Neuron (in vitro differentiated cells): Measurements from ENCODE around the gene LLPH.

Experiments
- H2AFZ ChIP-seq: one replicate; pipeline ENCODE4 v1.6.1; 2013; ENCODE audit warnings: low read depth, mild to moderate bottlenecking, inconsistent platforms, low read length, moderate library complexity
- H3K27me3 ChIP-seq: one replicate; pipeline ENCODE4 v1.6.1; 2013; ENCODE audit warnings: low read length; ENCODE audit not compliant: insufficient read depth
- H3K36me3 ChIP-seq: one replicate; pipeline ENCODE4 v1.6.1; 2013; ENCODE audit warnings: low read length; ENCODE audit not compliant: insufficient read depth
- H3K4me1 ChIP-seq: one replicate; pipeline ENCODE4 v1.6.1; 2013; ENCODE audit warnings: low read length; ENCODE audit not compliant: insufficient read depth
- H3K4me3 ChIP-seq: 2 replicates; pipeline ENCODE4 v1.5.1; 2013; ENCODE audit warnings: mild to moderate bottlenecking, low read length, moderate library complexity
- H3K9me3 ChIP-seq: one replicate; pipeline ENCODE4 v1.6.1; 2013; ENCODE audit warnings: low read length

The LLPH gene

GRCh38 chr12:66131067-66131688 lies 628 bp upstream of the LLPH start:
- peak overlapping the region; percentile 85 for H3K4me3 ChIP-seq
- peak overlapping the region; percentile 91 for H2AFZ ChIP-seq
- H3K4me1 ChIP-seq: peaks cover 17% of the 10 kb centered on the region
- H3K9me3 ChIP-seq: no peaks in the 10 kb centered on the region
- H3K36me3 ChIP-seq: peaks cover 26% of the 10 kb centered on the region
- H3K27me3 ChIP-seq: no peaks in the 10 kb centered on the region

GRCh38 chr12:66129934-66130266 lies 650 bp downstream of the LLPH start:
- Histone ChIP-seq H3K4me1 (peaks cover 17% of the 10 kb centered on the region), H3K9me3 (no peaks in the 10 kb centered on the region), H3K27me3 (no peaks in the 10 kb centered on the region), H2AFZ (peak overlapping the region; percentile 91), H3K36me3 (peaks cover 34% of the 10 kb centered on the region), H3K4me3 (peak overlapping the region; percentile 85)

- Histone ChIP-seq H3K36me3 (peaks cover 46% of the 10 kb centered on the region), H3K27me3 (no peaks in the 10 kb centered on the region), H2AFZ (no peak overlapping the region), H3K4me1 (peaks cover 17% of the 10 kb centered on the region), H3K4me3 (no peak overlapping the region), H3K9me3 (no peaks in the 10 kb centered on the region)
Measured at GRCh38 chr12:66127650-66128049, 2.9 kb downstream of the LLPH start.

- H2AFZ ChIP-seq: no peak overlapping the region
- H3K27me3 ChIP-seq: no peaks in the 10 kb centered on the region
- H3K9me3 ChIP-seq: no peaks in the 10 kb centered on the region
- H3K4me3 ChIP-seq: no peak overlapping the region
- H3K4me1 ChIP-seq: no peaks in the 10 kb centered on the region
- H3K36me3 ChIP-seq: peaks cover 33% of the 10 kb centered on the region
Measured at GRCh38 chr12:66120477-66120876, 10.1 kb downstream of the LLPH start.

- H3K4me3 ChIP-seq: no peak overlapping the region
- no peaks in the 10 kb centered on the region for H3K9me3 ChIP-seq
- H3K27me3 ChIP-seq: no peaks in the 10 kb centered on the region
- peaks cover 27% of the 10 kb centered on the region for H3K36me3 ChIP-seq
- no peaks in the 10 kb centered on the region for H3K4me1 ChIP-seq
- no peak overlapping the region for H2AFZ ChIP-seq
Measured at GRCh38 chr12:66119870-66120241, 10.7 kb downstream of the LLPH start.

- no peak overlapping the region for H2AFZ ChIP-seq
- H3K4me1 ChIP-seq: no peaks in the 10 kb centered on the region
- H3K9me3 ChIP-seq: no peaks in the 10 kb centered on the region
- no peak overlapping the region for H3K4me3 ChIP-seq
- H3K36me3 ChIP-seq: peaks cover 22% of the 10 kb centered on the region
- H3K27me3 ChIP-seq: no peaks in the 10 kb centered on the region
Measured at GRCh38 chr12:66119229-66119869, 11.2 kb downstream of the LLPH start.

- H3K36me3 ChIP-seq: peaks cover 13% of the 10 kb centered on the region
- no peaks in the 10 kb centered on the region for H3K4me1 ChIP-seq
- H3K27me3 ChIP-seq: no peaks in the 10 kb centered on the region
- H3K9me3 ChIP-seq: no peaks in the 10 kb centered on the region
- no peak overlapping the region for H3K4me3 ChIP-seq
- H2AFZ ChIP-seq: no peak overlapping the region
Measured at GRCh38 chr12:66118240-66118891, 12.2 kb downstream of the LLPH start.

- no peak overlapping the region for H3K4me3 ChIP-seq
Measured at GRCh38 chr12:66117242-66117641, 13.3 kb downstream of the LLPH start.

GRCh38 chr12:66115071-66115600 lies 15.4 kb downstream of the LLPH start:
- Histone ChIP-seq H3K4me3 (no peak overlapping the region), H3K4me1 (no peaks in the 10 kb centered on the region), H3K36me3 (no peaks in the 10 kb centered on the region), H3K9me3 (no peaks in the 10 kb centered on the region), H2AFZ (no peak overlapping the region), H3K27me3 (no peaks in the 10 kb centered on the region)

More at GRCh38 chr12:66117242-66117641, 13.3 kb downstream of the LLPH start:
- Histone ChIP-seq H2AFZ (no peak overlapping the region), H3K4me1 (no peaks in the 10 kb centered on the region), H3K27me3 (no peaks in the 10 kb centered on the region), H3K9me3 (no peaks in the 10 kb centered on the region), H3K36me3 (peaks cover 6% of the 10 kb centered on the region)

- no peaks in the 10 kb centered on the region for H3K4me1 ChIP-seq
- H2AFZ ChIP-seq: no peak overlapping the region
- no peaks in the 10 kb centered on the region for H3K27me3 ChIP-seq
- H3K4me3 ChIP-seq: no peak overlapping the region
- no peaks in the 10 kb centered on the region for H3K9me3 ChIP-seq
- no peaks in the 10 kb centered on the region for H3K36me3 ChIP-seq
Measured at GRCh38 chr12:66113471-66113870, 17.1 kb downstream of the LLPH start.

- Histone ChIP-seq H3K27me3 (no peaks in the 10 kb centered on the region), H2AFZ (no peak overlapping the region), H3K9me3 (no peaks in the 10 kb centered on the region), H3K36me3 (no peaks in the 10 kb centered on the region), H3K4me1 (no peaks in the 10 kb centered on the region), H3K4me3 (no peak overlapping the region)
Measured at GRCh38 chr12:66111605-66112004, 18.9 kb downstream of the LLPH start.

GRCh38 chr12:66109056-66109455 lies 21.5 kb downstream of the LLPH start:
- Histone ChIP-seq H3K4me3 (no peak overlapping the region), H2AFZ (no peak overlapping the region), H3K4me1 (no peaks in the 10 kb centered on the region), H3K36me3 (no peaks in the 10 kb centered on the region), H3K27me3 (no peaks in the 10 kb centered on the region), H3K9me3 (no peaks in the 10 kb centered on the region)

GRCh38 chr12:66108386-66108785 lies 22.2 kb downstream of the LLPH start:
- Histone ChIP-seq H3K4me3 (no peak overlapping the region), H3K27me3 (no peaks in the 10 kb centered on the region)

More at GRCh38 chr12:66108386-66108785, 22.2 kb downstream of the LLPH start:
- no peaks in the 10 kb centered on the region for H3K4me1 ChIP-seq
- H3K9me3 ChIP-seq: no peaks in the 10 kb centered on the region
- no peak overlapping the region for H2AFZ ChIP-seq
- H3K36me3 ChIP-seq: no peaks in the 10 kb centered on the region
